Endothelial cell of umbilical vein (primary cell): ENCODE measurements around the gene OVCH1. TPM values are rescaled to one million over a fixed set of nuclear protein-coding genes. Genes with fewer than 3 reads are reported as not detected.

Experiments used
- BruUV-seq: library from RNA; stranded (reverse); fragments of 400-500 nt; replicated peaks from 2 replicates; lab custom pipeline; 2021; lab: Mats Ljungman, UMichigan
- CTCF ChIA-PET: fragments of 300-600, 350-600 bp; sonication (Branson Sonifier 250); formaldehyde crosslinking; loops from one replicate; lab custom pipeline; 2021; ENCODE audit warnings: antibody characterized with exemption, inconsistent platforms; lab: Charles Lee
- POLR2A ChIA-PET: fragments of 300-600, 350-600 bp; sonication (Branson Sonifier 250); formaldehyde crosslinking; loops from one replicate; lab custom pipeline; 2021; ENCODE audit warnings: antibody characterized with exemption, inconsistent platforms; lab: Charles Lee
- DNase-seq: peaks from one replicate; pipeline ENCODE4 v3.0.0-alpha.2; 2011; ENCODE audit warnings: low read depth, low spot score
- FAIRE-seq: peaks from 2 replicates; lab custom pipeline; 2011; peaks lifted over from hg19 to GRCh38; lab: Jason Lieb, UNC
- H2AFZ ChIP-seq: 2 replicates; pipeline ENCODE4 v1.6.0; 2012; ENCODE audit warnings: low read depth, low read length, control low read depth, inconsistent platforms
- H3K27ac ChIP-seq: 2 replicates; pipeline ENCODE4 v1.5.1; 2011; ENCODE audit warnings: low read depth, mild to moderate bottlenecking, control low read depth, low read length, moderate library complexity; ENCODE audit not compliant: insufficient read depth
- H3K27me3 ChIP-seq, 2 experiments: 2 replicates each; pipeline versions ENCODE4 v1.6.0 to v1.6.1; 2011; ENCODE audit warnings: low read length in 2 of 2, mixed read lengths in 1 of 2; ENCODE audit not compliant: control insufficient read depth in 2 of 2, insufficient read depth in 2 of 2
- H3K36me3 ChIP-seq, 2 experiments: 2 replicates in 1 of 2; 3 replicates in 1 of 2; pipeline ENCODE4 v1.5.1; 2011; ENCODE audit warnings: low read length in 2 of 2, mild to moderate bottlenecking in 1 of 2, moderate library complexity in 1 of 2; ENCODE audit not compliant: control insufficient read depth in 2 of 2, insufficient read depth in 2 of 2; ENCODE audit errors: extremely low read depth in 1 of 2
- H3K4me1 ChIP-seq: 3 replicates; pipeline ENCODE4 v1.5.1; 2011; ENCODE audit warnings: mild to moderate bottlenecking, low read length; ENCODE audit not compliant: control insufficient read depth, insufficient read depth; ENCODE audit errors: extremely low read depth
- H3K4me2 ChIP-seq: 2 replicates; pipeline ENCODE4 v1.6.1; 2011; ENCODE audit warnings: low read length, control low read depth, mixed read lengths; ENCODE audit not compliant: insufficient read depth
- H3K4me3 ChIP-seq, 3 experiments: fragments of 200-600 bp in 1 of 3; sonication (generic), shearing (Covaris generic) in 1 of 3; replicated peaks in 1 of 3; 2 replicates each; pipeline ENCODE4 v1.5.1; 2011 to 2016; ENCODE audit warnings: control low read depth in 3 of 3, low read length in 3 of 3, mild to moderate bottlenecking in 2 of 3, inconsistent platforms in 1 of 3, low read depth in 1 of 3, moderate library complexity in 1 of 3; ENCODE audit not compliant: insufficient read depth in 1 of 3
- H3K79me2 ChIP-seq: 2 replicates; pipeline ENCODE4 v1.6.0; 2012; ENCODE audit warnings: low read length, inconsistent platforms; ENCODE audit not compliant: control insufficient read depth, insufficient read depth
- H3K9ac ChIP-seq: replicated peaks from 2 replicates; pipeline ENCODE3; 2011; ENCODE audit warnings: low read length, control low read depth; ENCODE audit not compliant: insufficient read depth; ENCODE audit errors: extremely low read depth
- H3K9me1 ChIP-seq: replicated peaks from 3 replicates; pipeline ENCODE4 v1.6.0; 2011; ENCODE audit warnings: mild to moderate bottlenecking, low read length; ENCODE audit not compliant: control insufficient read depth, insufficient read depth; ENCODE audit errors: extremely low read depth
- H3K9me3 ChIP-seq: replicated peaks from 2 replicates; pipeline ENCODE4 v1.5.1; 2012; ENCODE audit warnings: low read length, inconsistent platforms; ENCODE audit not compliant: control insufficient read depth, insufficient read depth
- H4K20me1 ChIP-seq: replicated peaks from 2 replicates; pipeline ENCODE3; 2011; ENCODE audit warnings: mild to moderate bottlenecking, low read length; ENCODE audit not compliant: control insufficient read depth, insufficient read depth; ENCODE audit errors: extremely low read depth
- CTCF ChIP-seq, 2 donors: IDR thresholded peaks; 1 replicate in 1 of 2; 2 replicates in 1 of 2; pipeline ENCODE4 v1.5.1; 2011; ENCODE audit warnings: low read length in 2 of 2, mild to moderate bottlenecking in 2 of 2, moderate library complexity in 2 of 2, control low read depth in 1 of 2, inconsistent platforms in 1 of 2, low read depth in 1 of 2; ENCODE audit not compliant: insufficient read depth in 1 of 2; ENCODE audit errors: extremely low read depth in 1 of 2
- EZH2 ChIP-seq: IDR thresholded peaks from 2 replicates; pipeline ENCODE4 v1.6.1; 2012; ENCODE audit warnings: borderline replicate concordance, low read depth, mild to moderate bottlenecking, moderate library complexity, low read length, inconsistent platforms; ENCODE audit not compliant: severe bottlenecking
- FOS ChIP-seq: IDR thresholded peaks from 2 replicates; pipeline ENCODE4 v1.6.1; 2011; ENCODE audit warnings: mild to moderate bottlenecking, low read length, moderate library complexity, borderline replicate concordance; ENCODE audit not compliant: insufficient read depth
- GATA2 ChIP-seq: IDR thresholded peaks from 2 replicates; pipeline ENCODE4 v1.7.0; 2011; ENCODE audit warnings: low read depth, mild to moderate bottlenecking, moderate library complexity, mixed read lengths, low read length; ENCODE audit not compliant: insufficient read length, insufficient read depth
- JUN ChIP-seq: IDR thresholded peaks from 2 replicates; pipeline ENCODE4 v1.6.1; 2011; ENCODE audit warnings: borderline replicate concordance, low read depth; ENCODE audit not compliant: insufficient read length, insufficient read depth
- MAX ChIP-seq: IDR thresholded peaks from 2 replicates; pipeline ENCODE4 v1.6.1; 2011; ENCODE audit not compliant: insufficient read depth, insufficient read length
- MYC ChIP-seq: IDR thresholded peaks from one replicate; pipeline ENCODE4 v1.6.1; 2011; ENCODE audit warnings: mild to moderate bottlenecking, low read depth, low read length
- POLR2A ChIP-seq: IDR thresholded peaks from 2 replicates; pipeline ENCODE4 v1.6.1; 2012; ENCODE audit warnings: low read depth, mild to moderate bottlenecking, control low read depth, low read length
- POLR2AphosphoS5 ChIP-seq: IDR thresholded peaks from 2 replicates; pipeline ENCODE4 v1.6.1; 2012; ENCODE audit warnings: low read depth, mild to moderate bottlenecking, control low read depth, low read length, moderate library complexity; ENCODE audit not compliant: insufficient read depth
- dilution Hi-C: fragments of 300-500 bp; cut with MboI; formaldehyde crosslinking; loops from one replicate; pipeline ENCODE4 v1.15.0; 2019; ENCODE audit warnings: low sequenced_read_pairs; ENCODE audit not compliant: extremely low pct_ligation_motif_present
- intact Hi-C: fragments of 100-400 bp; cut with micrococcal nuclease; formaldehyde crosslinking; loops from one replicate; pipeline ENCODE4 v1.10.0; 2022
- polyA plus RNA-seq, 4 experiments: library from polyadenylated mRNA; depleted of rRNA in 3 of 4; stranded (reverse) in 3 of 4; unstranded in 1 of 4; fragments of >200 nt; gene quantifications; 2 replicates each; pipeline versions ENCODE4 v1.2.1 to v1.2.3, GENCODE V29; 2011 to 2012; ENCODE audit warnings: missing spikeins in 1 of 4
- total RNA-seq: library from RNA; stranded (reverse); gene quantifications from 2 replicates; pipeline ENCODE4 v1.2.3, GENCODE V29; 2021

The OVCH1 gene
- total and polyA plus RNA-seq, 2 donors (not counting 3 experiments of a cell fraction or from before 2014, with no cell fraction given): 0.01 TPM; not detected in 1

DNA sequence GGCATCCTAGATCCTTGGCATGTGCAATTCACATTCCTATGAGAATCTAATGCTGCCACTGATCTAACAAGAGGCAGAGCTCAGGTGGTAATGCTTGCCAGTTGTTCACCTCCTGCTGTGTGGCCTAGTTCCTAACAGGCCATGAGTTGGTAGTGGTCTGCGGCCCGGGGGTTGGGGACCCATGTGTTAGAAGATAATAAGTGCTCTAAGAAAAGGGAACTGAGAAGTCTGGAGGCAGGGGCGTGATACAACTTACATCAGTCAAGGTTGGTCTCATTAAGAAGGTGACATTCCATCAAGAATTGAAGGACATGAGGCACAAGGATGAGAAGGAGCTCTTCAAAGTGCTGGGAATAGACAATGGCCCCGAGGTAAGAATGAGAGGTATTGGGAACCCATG is 49.3 kb downstream of the OVCH1 start:
- H3K27me3 ChIP-seq: no peaks in the 10 kb centered on the region
- DNase-seq (no peak), FAIRE-seq (no peak)
- H3K9me3 ChIP-seq: no peaks in the 10 kb centered on the region
- dilution Hi-C loops (no loop called here), intact Hi-C loops (no loop called here)
- no peaks in the 10 kb centered on the region for H3K79me2 ChIP-seq
- BruUV-seq: no TSS peak
- H3K4me1 ChIP-seq: no peaks in the 10 kb centered on the region
- H3K4me3 ChIP-seq: no peak overlapping the region
- H3K9me1 ChIP-seq: no peaks in the 10 kb centered on the region
- H3K27ac ChIP-seq: no peak overlapping the region
- H3K36me3 ChIP-seq: no peaks in the 10 kb centered on the region
- H4K20me1 ChIP-seq: no peaks in the 10 kb centered on the region
- POLR2A ChIA-PET: no interaction called here
- no peak overlapping the region for H3K4me2 ChIP-seq
- CTCF ChIA-PET: no interaction called here
- TF ChIP-seq POLR2AphosphoS5: no peak
- no peak for TF ChIP-seq MYC
- no peak for TF ChIP-seq CTCF (IDR thresholded peaks at IDR 0.05; ENCODE audit: extremely low read depth in 1 of 2, insufficient read depth in 1 of 2, low read depth in 1 of 2, low read length in 2 of 2)
- TF ChIP-seq FOS: no peak
- no peak for TF ChIP-seq JUN
- TF ChIP-seq POLR2A: no peak
- TF ChIP-seq GATA2: no peak
- no peak for TF ChIP-seq MAX
- no peak for TF ChIP-seq EZH2
- H2AFZ ChIP-seq: no peak overlapping the region
- H3K9ac ChIP-seq: no peak overlapping the region
